ENCODE measurements around the gene GALNT11.

DNA sequence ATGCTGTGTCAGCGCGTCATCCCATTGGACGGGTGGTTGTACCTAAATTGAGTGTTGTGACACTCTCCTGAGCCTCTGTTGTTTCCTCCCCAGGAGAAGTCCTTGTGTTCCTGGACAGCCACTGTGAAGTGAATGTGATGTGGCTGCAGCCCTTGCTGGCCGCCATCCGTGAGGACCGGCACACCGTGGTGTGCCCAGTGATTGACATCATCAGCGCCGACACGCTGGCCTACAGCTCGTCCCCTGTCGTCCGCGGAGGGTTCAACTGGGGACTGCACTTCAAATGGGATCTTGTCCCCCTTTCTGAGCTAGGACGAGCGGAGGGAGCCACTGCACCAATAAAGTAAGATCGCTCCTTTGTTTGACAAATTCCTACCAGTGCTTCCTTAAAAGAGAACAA, 82.5 kb downstream of the GALNT11 start:
- TF ChIP-seq, protein P1, sequence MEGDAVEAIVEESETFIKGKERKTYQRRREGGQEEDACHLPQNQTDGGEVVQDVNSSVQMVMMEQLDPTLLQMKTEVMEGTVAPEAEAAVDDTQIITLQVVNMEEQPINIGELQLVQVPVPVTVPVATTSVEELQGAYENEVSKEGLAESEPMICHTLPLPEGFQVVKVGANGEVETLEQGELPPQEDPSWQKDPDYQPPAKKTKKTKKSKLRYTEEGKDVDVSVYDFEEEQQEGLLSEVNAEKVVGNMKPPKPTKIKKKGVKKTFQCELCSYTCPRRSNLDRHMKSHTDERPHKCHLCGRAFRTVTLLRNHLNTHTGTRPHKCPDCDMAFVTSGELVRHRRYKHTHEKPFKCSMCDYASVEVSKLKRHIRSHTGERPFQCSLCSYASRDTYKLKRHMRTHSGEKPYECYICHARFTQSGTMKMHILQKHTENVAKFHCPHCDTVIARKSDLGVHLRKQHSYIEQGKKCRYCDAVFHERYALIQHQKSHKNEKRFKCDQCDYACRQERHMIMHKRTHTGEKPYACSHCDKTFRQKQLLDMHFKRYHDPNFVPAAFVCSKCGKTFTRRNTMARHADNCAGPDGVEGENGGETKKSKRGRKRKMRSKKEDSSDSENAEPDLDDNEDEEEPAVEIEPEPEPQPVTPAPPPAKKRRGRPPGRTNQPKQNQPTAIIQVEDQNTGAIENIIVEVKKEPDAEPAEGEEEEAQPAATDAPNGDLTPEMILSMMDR (IDR thresholded peaks at IDR 0.05) = no peak
- TF ChIP-seq POLR2A (IDR thresholded peaks at IDR 0.05) = no peak

All from thyroid gland (tissue), 4 donors.